H9 (cell line): ENCODE measurements around the gene TSNAX. TPM values are rescaled to one million over a fixed set of nuclear protein-coding genes. Genes with fewer than 3 reads are reported as not detected.

Experiments
- DNase-seq: peaks from one replicate; pipeline ENCODE4 v3.0.0-alpha.2; 2017
- H2AFZ ChIP-seq: one replicate; pipeline ENCODE4 v1.6.1; 2013; ENCODE audit warnings: mild to moderate bottlenecking, low read length, control low read depth, moderate library complexity
- H2AK5ac ChIP-seq: 2 replicates; pipeline ENCODE4 v1.6.1; 2013; ENCODE audit warnings: low read length, control low read depth, mixed read lengths; ENCODE audit not compliant: insufficient read length
- H2BK120ac ChIP-seq: one replicate; pipeline ENCODE4 v1.6.1; 2013; ENCODE audit warnings: low read depth, mild to moderate bottlenecking, low read length, control low read depth, inconsistent platforms; ENCODE audit not compliant: poor library complexity, severe bottlenecking
- H2BK12ac ChIP-seq: 2 replicates; pipeline ENCODE4 v1.6.1; 2013; ENCODE audit warnings: low read length, control low read depth, mixed read lengths, low read depth; ENCODE audit not compliant: insufficient read length
- H2BK15ac ChIP-seq: 2 replicates; pipeline ENCODE4 v1.6.1; 2013; ENCODE audit warnings: low read depth, low read length, control low read depth
- H2BK20ac ChIP-seq: one replicate; pipeline ENCODE4 v1.6.1; 2013; ENCODE audit warnings: low read depth, mild to moderate bottlenecking, low read length, control low read depth, inconsistent platforms; ENCODE audit not compliant: poor library complexity, severe bottlenecking
- H2BK5ac ChIP-seq: 2 replicates; pipeline ENCODE4 v1.6.1; 2013; ENCODE audit warnings: low read length, control low read depth, mixed read lengths; ENCODE audit not compliant: insufficient read length
- H3K14ac ChIP-seq: 2 replicates; pipeline ENCODE4 v1.6.1; 2013; ENCODE audit warnings: low read length, control low read depth; ENCODE audit not compliant: insufficient read depth
- H3K18ac ChIP-seq: 2 replicates; pipeline ENCODE4 v1.6.1; 2013; ENCODE audit warnings: low read depth, mild to moderate bottlenecking, mixed read lengths, low read length, control low read depth; ENCODE audit not compliant: insufficient read length
- H3K23ac ChIP-seq: 2 replicates; pipeline ENCODE4 v1.6.1; 2013; ENCODE audit warnings: low read length, control low read depth, mixed read lengths, low read depth; ENCODE audit not compliant: insufficient read length
- H3K23me2 ChIP-seq: 2 replicates; pipeline ENCODE4 v1.6.1; 2013; ENCODE audit warnings: low read depth, mild to moderate bottlenecking, mixed read lengths, low read length, control low read depth; ENCODE audit not compliant: insufficient read length, poor library complexity, severe bottlenecking
- H3K27ac ChIP-seq: 2 replicates; pipeline ENCODE4 v1.5.1; 2013; ENCODE audit warnings: low read length, control low read depth, mixed read lengths, low read depth; ENCODE audit not compliant: insufficient read length
- H3K27me3 ChIP-seq: 2 replicates; pipeline ENCODE4 v1.6.1; 2013; ENCODE audit warnings: low read length, control low read depth, inconsistent platforms; ENCODE audit not compliant: insufficient read depth
- H3K4ac ChIP-seq: 2 replicates; pipeline ENCODE4 v1.6.1; 2013; ENCODE audit warnings: low read depth, mild to moderate bottlenecking, control low read depth, inconsistent platforms, low read length, moderate library complexity
- H3K4me1 ChIP-seq: 2 replicates; pipeline ENCODE4 v1.6.1; 2013; ENCODE audit warnings: low read length, control low read depth, inconsistent platforms; ENCODE audit not compliant: insufficient read depth
- H3K4me2 ChIP-seq: 2 replicates; pipeline ENCODE4 v1.6.1; 2013; ENCODE audit warnings: low read length, control low read depth, mixed read lengths; ENCODE audit not compliant: insufficient read length, insufficient read depth
- H3K56ac ChIP-seq: 2 replicates; pipeline ENCODE4 v1.6.1; 2013; ENCODE audit warnings: low read depth, mild to moderate bottlenecking, mixed read lengths, low read length, control low read depth; ENCODE audit not compliant: insufficient read length
- H3K79me1 ChIP-seq: 2 replicates; pipeline ENCODE4 v1.6.1; 2013; ENCODE audit warnings: low read depth, mild to moderate bottlenecking, moderate library complexity, low read length, control low read depth, inconsistent platforms; ENCODE audit not compliant: insufficient read depth, poor library complexity, severe bottlenecking
- H3K79me2 ChIP-seq: 2 replicates; pipeline ENCODE4 v1.6.1; 2013; ENCODE audit warnings: low read length, control low read depth, inconsistent platforms; ENCODE audit not compliant: insufficient read depth
- H3K9ac ChIP-seq: 2 replicates; pipeline ENCODE4 v1.6.1; 2013; ENCODE audit warnings: low read length, control low read depth, mixed read lengths; ENCODE audit not compliant: insufficient read length; ENCODE audit errors: extremely low read depth
- H3K9me3 ChIP-seq: one replicate; pipeline ENCODE4 v1.6.1; 2013; ENCODE audit warnings: low read depth, low read length, inconsistent platforms; ENCODE audit not compliant: control insufficient read depth
- H3T11ph ChIP-seq: one replicate; pipeline ENCODE4 v1.6.1; 2013; ENCODE audit warnings: mild to moderate bottlenecking, low read length, control low read depth, inconsistent platforms
- H4K20me1 ChIP-seq: one replicate; pipeline ENCODE4 v1.6.1; 2013; ENCODE audit not compliant: control insufficient read depth, insufficient read length, insufficient read depth
- H4K5ac ChIP-seq: 2 replicates; pipeline ENCODE4 v1.6.1; 2013; ENCODE audit warnings: low read depth, mild to moderate bottlenecking, mixed read lengths, low read length, control low read depth; ENCODE audit not compliant: insufficient read length
- H4K8ac ChIP-seq: replicated peaks from 2 replicates; pipeline ENCODE4 v1.6.1; 2013; ENCODE audit warnings: low read length, control low read depth, mixed read lengths, low read depth; ENCODE audit not compliant: insufficient read length
- H4K91ac ChIP-seq: 2 replicates; pipeline ENCODE4 v1.6.1; 2013; ENCODE audit warnings: low read depth, mild to moderate bottlenecking, moderate library complexity, mixed read lengths, low read length, control low read depth; ENCODE audit not compliant: insufficient read length
- H3K27ac Mint-ChIP-seq, 3 experiments: 2 replicates in 2 of 3; 3 replicates in 1 of 3; pipeline ENCODE4 v1.8.0; 2020 to 2021; ENCODE audit warnings: mixed read lengths in 3 of 3, mild to moderate bottlenecking in 1 of 3, moderate library complexity in 1 of 3
- H3K27me3 Mint-ChIP-seq: 2 replicates; pipeline ENCODE4 v1.8.0; 2021; ENCODE audit warnings: low read depth, mild to moderate bottlenecking, moderate library complexity, mixed read lengths
- H3K36me3 Mint-ChIP-seq, 3 experiments: 2 replicates in 2 of 3; 3 replicates in 1 of 3; pipeline ENCODE4 v1.8.0; 2020 to 2021; ENCODE audit warnings: low read depth in 3 of 3, mixed read lengths in 3 of 3; ENCODE audit not compliant: insufficient read depth in 1 of 3
- H3K4me1 Mint-ChIP-seq, 2 experiments: 2 replicates each; pipeline ENCODE4 v1.8.0; 2020; ENCODE audit warnings: mixed read lengths in 2 of 2
- H3K4me3 Mint-ChIP-seq, 2 experiments: 2 replicates in 1 of 2; 3 replicates in 1 of 2; pipeline ENCODE4 v1.8.0; 2020 to 2021; ENCODE audit warnings: mild to moderate bottlenecking in 2 of 2, mixed read lengths in 2 of 2, moderate library complexity in 1 of 2
- H3K9me3 Mint-ChIP-seq, 2 experiments: 2 replicates in 1 of 2; 3 replicates in 1 of 2; pipeline ENCODE4 v1.8.0; 2020; ENCODE audit warnings: mild to moderate bottlenecking in 2 of 2, mixed read lengths in 2 of 2, moderate library complexity in 1 of 2
- CTCF ChIP-seq: fragments of 200-600 bp; sonication (generic); conservative IDR thresholded peaks from 3 replicates; pipeline ENCODE4 v1.8.0; 2021; ENCODE audit warnings: antibody characterized with exemption, mild to moderate bottlenecking
- WGBS: extraction: QIAGEN DNeasy Blood & Tissue Kit; methylation state at CpG from one replicate; pipeline ENCODE4 v1.1.7; 2013; ENCODE audit warnings: missing lambda C conversion rate, low lambda C conversion rate, mixed read lengths; ENCODE audit not compliant: insufficient read length; ENCODE audit errors: extremely low coverage; 5-methylcytosine and 5-hydroxymethylcytosine counted together
- total RNA-seq: library from RNA; stranded (reverse); gene quantifications from 2 replicates; pipeline ENCODE4 v1.2.1, GENCODE V29; 2021

TSNAX gene
- total RNA-seq, 1 experiment from 2014 or later = 39.9 TPM

GRCh38 chr1:231600458-231600976, 72.0 kb downstream of the TSNAX start:
- H3K79me1 ChIP-seq = no peaks in the 10 kb centered on the region
- no peak overlapping the region for H3T11ph ChIP-seq
- H3K23ac ChIP-seq = no peak overlapping the region
- H3K27ac ChIP-seq = no peak overlapping the region
- no peak overlapping the region for H3K27ac Mint-ChIP-seq
- H3K9me3 ChIP-seq = no peaks in the 10 kb centered on the region
- no peak overlapping the region for H3K56ac ChIP-seq
- no peaks in the 10 kb centered on the region for H3K23me2 ChIP-seq
- H3K18ac ChIP-seq = no peak overlapping the region
- no peak overlapping the region for H2AFZ ChIP-seq
- H2BK20ac ChIP-seq = no peak overlapping the region
- no peak overlapping the region for H3K9ac ChIP-seq
- WGBS = no CpG with 5 or more reads among the region's 7 CpGs
- H2AK5ac ChIP-seq = no peak overlapping the region
- H2BK120ac ChIP-seq = no peak overlapping the region
- no peak for DNase-seq
- no peak overlapping the region for H3K4ac ChIP-seq
- no peaks in the 10 kb centered on the region for H3K9me3 Mint-ChIP-seq
- H3K79me2 ChIP-seq = no peaks in the 10 kb centered on the region
- H4K8ac ChIP-seq = no peak overlapping the region
- H2BK12ac ChIP-seq = no peak overlapping the region
- H4K91ac ChIP-seq = no peak overlapping the region
- no peaks in the 10 kb centered on the region; a peak in 1 of 7 replicates for H3K36me3 Mint-ChIP-seq
- no peak overlapping the region for H4K5ac ChIP-seq
- no peak overlapping the region for H3K4me3 Mint-ChIP-seq
- TF ChIP-seq CTCF = no peak
- H3K4me2 ChIP-seq = no peak overlapping the region
- no peaks in the 10 kb centered on the region for H3K27me3 ChIP-seq
- H3K14ac ChIP-seq = no peak overlapping the region
- H3K27me3 Mint-ChIP-seq = peaks cover 7% of the 10 kb centered on the region
- no peak overlapping the region for H2BK5ac ChIP-seq
- no peak overlapping the region for H2BK15ac ChIP-seq
- peaks cover 2% of the 10 kb centered on the region; the same call in 1 of the 2 replicates for H3K4me1 ChIP-seq
- peaks cover 22 to 27% of the 10 kb centered on the region in 2 experiments for H3K4me1 Mint-ChIP-seq
- H4K20me1 ChIP-seq = no peaks in the 10 kb centered on the region
